ENCODE results near the gene HNRNPC.
A peak's percentile ranks its signal among the peaks of the same experiment; 100 is the strongest.
"Not testable (repeated sequence)": the region's sequence is repeated elsewhere in the genome, so short reads cannot be mapped to it uniquely, and the experiment has no call there.

Gene HNRNPC

DNA sequence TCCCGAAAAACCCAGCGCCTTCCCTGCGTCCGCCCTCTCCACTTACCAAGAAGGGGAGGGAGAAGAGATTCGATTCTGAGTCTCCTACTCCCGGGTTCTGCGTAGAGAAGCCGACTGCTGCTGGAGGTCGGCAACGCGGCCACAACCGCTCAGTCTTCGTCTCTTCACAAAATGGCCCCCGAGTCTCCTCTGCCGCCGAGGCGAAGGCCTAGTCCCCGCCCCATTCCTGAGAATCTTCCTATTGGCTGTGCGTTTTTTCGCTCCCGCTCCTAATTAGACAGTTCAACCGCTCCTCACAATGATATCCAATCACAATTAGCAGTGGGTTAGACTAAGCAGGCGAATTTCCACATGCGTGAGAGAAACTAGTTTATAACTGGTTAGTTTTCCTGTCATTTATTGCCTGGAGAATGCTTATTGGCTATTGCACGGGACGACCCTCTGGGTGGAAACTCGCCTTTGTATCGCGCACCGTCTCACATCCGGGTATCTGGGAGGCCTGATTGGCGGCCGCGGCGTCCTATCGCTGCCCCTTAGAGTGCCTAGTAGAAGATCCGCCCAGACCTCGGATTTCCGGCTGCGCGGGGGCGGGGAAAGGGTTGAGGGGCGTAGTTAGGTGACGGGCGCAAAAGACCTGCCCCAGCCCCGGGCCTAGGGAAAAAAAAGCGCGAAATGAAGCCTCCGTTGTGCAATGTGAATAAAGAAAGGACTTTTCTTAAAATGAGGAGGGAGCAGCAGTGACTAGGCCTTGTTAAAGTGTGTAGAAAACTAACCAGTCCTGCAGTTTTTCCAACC, at the start of gene HNRNPC:
HNRNPC (minus strand) TSS at position 191 of the 795 bp plus-strand sequence. CDS start 35,249 bp downstream, outside the sequence.
- DNase-seq (ENCODE audit: low read depth) = peak; percentile 100

DNA sequence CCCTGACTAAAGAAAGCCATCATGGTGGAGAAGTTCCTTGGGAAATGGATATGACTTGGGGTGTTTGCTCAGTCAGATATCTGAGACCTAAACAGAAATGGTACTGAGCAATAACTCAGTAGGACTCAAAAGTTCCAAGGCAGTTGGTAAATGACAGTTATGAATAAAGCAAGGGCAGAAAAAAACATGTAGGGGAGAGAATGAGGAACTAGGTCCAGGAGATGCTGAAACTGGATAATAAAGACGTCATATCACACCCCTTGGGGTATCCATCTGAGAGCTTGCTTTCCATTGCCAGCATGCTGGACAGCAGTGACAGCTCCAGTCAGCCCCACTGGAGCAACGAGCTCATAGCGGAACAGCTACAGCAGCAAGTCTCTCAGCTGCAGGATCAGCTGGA, 48.2 kb upstream of the HNRNPC start:
- no peak for DNase-seq (ENCODE audit: low read depth)

DNA sequence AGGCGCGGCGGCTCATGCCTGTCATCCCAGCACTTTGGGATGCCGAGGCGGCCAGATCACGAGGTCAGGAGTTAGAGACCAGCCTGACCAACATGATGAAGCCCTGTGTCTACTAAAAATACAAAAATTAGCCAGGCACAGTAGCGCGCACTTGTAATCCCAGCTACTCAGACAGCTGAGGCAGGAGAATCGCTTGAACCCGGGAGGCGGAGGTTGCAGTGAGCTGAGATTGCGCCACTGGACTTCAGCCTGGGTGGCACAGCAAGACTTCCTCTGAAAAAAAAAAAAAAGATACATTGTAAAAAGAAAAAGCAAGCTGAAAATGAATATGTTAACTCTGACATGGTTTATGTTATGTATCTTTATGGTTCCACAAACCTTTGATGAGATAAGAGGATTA, 44.3 kb upstream of the HNRNPC start:
- no peak for DNase-seq (ENCODE audit: low read depth)

DNA sequence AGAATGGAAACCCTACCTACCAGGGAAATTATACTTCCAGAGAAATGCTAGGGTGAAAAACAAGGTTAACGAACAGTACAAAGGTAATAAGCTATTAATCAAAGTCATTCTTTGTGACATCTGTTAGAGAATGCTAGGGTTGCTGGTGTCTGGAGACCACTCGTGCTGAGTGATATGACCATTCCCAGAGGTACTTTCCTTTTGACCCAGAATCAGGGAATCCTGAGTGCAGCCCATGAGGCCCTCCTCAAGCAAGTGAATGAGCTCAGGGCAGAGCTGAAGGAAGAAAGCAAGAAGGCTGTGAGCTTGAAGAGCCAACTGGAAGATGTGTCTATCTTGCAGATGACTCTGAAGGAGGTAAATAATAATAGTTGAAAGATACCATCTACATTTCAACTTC, 42.4 kb upstream of the HNRNPC start:
- DNase-seq (ENCODE audit: low read depth) = no peak

DNA sequence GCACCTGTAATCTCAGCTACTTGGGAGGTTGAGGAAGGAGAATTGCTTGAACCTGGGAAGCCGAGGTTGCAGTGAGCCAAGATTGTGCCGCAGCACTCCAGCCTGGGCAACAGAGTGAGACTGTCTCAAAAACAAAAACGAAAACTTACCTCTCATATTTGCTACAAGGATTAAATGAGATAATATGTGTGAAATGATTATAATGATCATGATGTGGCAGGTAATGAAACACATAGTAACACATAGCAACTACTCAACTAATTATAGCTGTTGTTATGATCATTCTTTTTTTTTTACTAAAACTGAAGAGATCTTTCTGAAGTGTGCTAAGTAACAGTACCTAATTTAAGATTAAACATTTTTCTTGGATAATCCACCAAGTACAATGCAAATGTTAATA, 40.7 kb upstream of the HNRNPC start:
- no peak for DNase-seq (ENCODE audit: low read depth)

DNA sequence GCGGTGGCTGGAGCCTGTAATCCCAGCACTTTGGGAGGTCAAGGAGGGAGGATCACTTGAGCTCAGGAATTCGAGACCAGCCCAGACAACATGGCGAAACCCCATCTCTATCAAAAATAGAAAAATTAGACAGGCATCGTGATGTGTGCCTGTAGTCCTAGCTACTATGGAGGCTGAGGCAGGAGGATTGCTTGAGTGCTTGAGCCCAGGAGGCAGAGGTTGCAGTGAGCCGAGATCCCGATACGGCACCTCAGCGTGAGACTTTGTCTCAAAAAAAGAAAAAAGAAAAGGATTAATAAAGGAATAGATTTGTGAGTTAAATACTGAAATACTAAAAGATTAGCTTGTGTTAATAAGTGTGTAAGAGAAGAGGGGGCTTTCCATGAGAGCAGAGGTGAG, 40.0 kb upstream of the HNRNPC start:
- DNase-seq (ENCODE audit: low read depth) = no peak

DNA sequence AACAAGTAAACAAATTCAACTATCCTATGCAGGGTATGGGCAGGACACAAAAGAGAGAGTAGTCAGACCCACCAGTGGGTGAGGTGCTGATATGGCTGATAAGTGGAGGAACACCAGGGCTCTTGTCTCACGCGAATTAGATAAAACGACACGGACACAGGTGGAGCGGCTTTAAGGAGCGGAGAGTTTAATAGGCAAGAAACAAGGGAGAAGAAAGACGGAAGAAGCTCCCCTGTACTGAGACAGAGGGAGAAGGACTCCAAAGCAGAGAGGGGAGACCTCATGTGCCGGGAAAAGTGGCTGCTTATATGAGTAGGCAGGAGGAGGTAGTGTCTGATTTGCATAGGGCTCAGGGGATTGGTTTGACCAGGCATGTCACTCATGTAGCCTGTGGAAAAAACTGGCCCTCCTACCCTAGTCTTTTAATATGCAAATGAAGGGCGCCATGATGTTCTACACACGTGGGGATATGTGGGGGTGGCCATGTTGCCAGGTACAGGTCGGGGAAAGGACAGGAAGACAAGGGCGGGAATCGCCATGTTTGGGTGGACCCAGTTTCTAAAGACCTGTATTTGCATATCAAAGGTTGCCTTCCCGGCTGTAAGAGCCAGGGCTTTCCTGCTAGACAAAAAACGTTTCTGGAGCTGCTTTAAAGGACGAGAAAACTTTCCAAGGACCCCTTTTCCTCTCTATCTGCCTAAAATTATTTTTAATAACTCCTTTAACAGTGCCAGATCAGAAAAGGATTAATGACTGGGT, 39.4 kb upstream of the HNRNPC start:
- DNase-seq (ENCODE audit: low read depth) = peak; percentile 56

DNA sequence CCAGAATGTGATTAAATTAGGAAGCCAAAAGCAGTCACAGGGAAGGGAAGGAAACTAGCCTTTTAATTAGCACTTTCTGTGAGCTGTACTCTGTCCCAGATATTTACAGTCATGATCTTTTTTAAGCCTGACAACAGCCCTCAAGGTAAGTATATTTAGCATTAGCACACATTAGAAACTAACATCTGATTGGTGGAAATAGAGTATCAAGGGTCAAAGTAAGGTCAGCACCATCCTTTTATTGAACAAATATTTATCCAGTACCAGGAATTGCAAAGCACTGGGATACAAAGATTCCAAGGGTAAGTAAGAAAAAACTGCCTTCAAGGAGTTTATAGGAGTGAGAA, 38.9 kb upstream of the HNRNPC start:
- no peak for DNase-seq (ENCODE audit: low read depth)

DNA sequence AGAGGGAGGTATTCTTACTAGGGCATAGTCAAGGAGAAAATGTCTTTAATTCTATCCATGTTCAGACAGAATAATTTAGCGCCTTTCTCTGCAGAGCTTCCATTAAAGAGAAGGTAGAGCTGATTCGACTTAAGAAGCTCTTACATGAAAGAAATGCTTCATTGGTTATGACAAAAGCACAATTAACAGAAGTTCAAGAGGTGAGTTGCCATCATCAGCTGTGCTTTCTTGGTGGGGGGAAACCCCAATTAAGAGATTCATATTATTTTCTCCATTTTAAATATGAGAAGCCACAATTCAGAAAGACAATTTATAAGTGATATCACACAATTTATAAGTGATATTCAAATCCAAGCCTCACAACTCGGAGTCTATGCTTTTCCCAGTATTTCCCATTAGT, 38.4 kb upstream of the HNRNPC start:
- DNase-seq (ENCODE audit: low read depth) = no peak

DNA sequence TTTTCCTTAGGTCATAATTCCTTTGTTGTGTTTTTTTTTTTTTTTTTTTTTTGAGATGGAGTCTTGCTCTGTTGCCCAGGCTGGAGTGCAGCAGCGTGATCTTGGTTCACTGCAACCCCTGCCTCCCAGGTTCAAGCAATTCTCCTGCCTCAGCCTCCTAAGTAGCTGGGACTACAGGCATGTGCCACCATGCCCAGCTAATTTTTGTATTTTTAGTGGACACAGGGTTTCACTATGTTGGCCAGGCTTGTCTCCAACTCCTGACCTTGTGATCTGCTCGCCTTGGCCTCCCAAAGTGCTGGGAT, 33.5 kb upstream of the HNRNPC start:
- DNase-seq (ENCODE audit: low read depth) = not testable (repeated sequence)

DNA sequence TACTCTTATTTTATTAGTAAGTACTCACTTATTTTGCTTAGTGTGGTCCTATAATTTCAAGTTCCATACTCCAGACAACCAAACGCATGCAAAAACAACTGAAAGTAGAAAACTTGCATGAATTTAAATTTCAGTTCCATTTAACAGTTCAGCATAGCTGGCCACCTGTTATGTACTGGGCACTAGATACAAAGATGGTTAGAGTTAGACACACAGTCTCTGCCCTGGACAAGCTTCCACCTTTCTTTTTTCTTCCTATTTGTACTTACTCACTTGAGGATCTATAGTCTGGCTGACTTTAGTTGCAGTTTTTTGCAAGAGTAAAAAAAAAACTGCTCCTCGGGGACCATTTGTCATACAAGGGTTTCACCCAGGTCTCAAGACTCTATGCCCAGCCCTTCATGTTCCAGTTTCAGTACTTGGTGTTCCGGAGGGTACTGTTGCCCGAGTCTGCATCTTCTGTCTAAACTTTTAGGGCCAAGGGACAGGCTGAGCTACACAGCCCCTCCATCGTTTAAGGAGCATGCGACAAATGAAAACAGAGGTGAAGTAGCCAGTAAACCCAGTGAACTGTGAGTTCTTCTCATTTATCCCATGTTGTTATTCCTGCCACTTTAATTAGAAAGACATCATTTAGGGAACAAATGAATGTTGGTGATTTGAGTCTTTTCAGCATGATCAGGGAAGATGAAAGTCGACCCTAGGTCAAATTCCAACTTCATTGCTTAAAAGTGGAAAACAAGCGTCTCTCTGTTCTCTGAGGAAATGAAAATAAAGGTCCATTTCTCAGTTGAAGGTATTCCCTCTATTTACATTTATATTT, 33.0 kb upstream of the HNRNPC start:
- DNase-seq (ENCODE audit: low read depth) = no peak

DNA sequence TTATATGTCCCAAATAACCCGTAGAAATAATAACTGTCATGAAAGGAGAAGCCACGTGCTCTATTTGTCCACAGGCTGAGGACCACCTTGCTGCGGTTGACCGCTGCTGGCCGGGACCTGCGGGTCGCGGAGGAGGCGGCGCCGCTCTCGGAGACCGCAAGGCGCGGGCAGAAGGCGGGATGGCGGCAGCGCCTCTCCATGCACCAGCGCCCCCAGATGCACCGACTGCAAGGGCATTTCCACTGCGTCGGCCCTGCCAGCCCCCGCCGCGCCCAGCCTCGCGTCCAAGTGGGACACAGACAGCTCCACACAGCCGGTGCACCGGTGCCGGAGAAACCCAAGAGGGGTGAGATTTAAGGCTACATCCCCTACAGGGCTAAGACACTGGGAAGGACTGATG, 31.6 kb upstream of the HNRNPC start:
- no peak for DNase-seq (ENCODE audit: low read depth)

DNA sequence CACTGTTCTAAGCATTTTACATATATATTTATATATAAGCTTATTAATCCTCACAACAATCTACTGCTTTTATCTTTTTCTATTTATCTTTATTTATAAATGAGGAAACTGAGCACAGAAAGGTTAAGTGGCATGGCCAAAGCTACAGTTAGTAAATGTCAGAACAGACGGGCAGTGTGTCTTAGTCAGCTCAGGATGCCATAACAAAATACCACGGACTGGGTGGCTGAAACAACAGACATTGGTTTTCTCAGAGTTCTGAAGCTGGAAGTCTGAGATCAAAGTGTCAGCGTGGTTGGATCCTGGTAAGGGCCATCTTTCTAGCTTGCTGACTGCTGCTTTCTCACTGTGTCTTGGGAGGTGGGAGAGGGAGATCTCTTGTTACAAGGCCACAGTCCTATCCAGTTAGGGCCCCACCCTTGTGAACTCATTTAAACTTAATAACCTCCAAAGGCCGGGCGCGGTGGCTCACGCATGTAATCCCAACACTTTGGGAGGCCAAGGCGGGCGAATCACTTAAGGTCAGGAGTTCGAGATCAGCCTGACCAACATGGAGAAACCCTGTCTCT, 30.4 kb upstream of the HNRNPC start:
- no peak for DNase-seq (ENCODE audit: low read depth)

DNA sequence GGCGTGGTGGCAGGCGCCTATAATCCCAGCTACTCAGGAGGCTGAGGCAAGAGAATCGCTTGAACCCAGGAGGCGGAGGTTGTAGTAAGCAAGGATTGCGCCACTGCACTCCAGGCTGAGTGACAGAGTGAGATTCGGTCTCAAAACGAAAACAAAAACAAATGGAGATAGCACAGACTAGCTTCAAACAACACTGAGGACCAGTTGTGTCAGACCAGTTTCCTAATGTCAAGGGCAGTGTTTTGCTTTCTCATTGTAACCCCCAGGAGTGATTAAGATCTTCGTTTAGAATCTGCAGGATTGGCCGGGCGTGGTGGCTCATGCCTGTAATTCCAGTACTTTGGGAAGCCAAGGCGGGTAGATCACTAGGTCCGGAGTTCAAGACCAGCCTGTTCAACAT, 29.1 kb upstream of the HNRNPC start:
- no peak for DNase-seq (ENCODE audit: low read depth)

DNA sequence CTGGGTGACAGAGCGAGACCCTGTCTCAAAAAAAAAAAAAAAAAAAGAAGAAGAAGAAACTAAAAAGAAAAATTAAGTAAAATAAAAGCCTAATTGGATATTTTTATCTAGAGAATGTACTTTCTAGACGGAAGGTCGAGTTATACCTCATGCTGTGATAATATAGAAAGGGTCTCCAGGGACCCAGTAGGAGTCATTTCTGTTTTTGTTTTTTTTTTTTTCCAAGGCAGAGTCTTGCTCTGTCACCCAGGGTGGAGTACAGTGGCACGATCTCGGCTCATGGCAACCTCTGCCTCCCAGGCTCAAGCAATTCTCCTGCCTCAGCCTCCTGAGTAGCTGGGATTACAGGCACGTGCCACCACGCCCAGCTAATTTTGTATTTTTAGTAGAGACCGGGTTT, 24.8 kb upstream of the HNRNPC start:
- DNase-seq (ENCODE audit: low read depth) = not testable (repeated sequence)

DNA sequence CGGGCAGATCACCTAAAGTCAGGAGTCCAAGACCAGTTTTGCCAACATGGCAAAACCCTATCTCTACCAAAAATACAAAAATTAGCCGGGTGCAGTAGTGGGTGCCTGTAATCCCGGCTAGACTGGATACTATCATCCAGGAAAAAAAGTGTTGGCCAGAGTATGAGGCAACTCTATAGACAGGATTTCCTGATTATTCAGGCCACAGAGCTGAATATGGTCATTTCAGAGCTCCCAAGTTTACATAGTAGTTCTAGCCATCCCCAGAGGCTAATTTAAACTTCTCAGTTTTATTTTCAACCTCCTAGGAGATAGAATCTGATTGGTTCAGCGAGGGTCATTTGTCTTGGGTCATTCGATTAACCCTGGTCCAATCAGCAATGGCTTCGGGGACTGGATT, 17.9 kb upstream of the HNRNPC start:
- no peak for DNase-seq (ENCODE audit: low read depth)

DNA sequence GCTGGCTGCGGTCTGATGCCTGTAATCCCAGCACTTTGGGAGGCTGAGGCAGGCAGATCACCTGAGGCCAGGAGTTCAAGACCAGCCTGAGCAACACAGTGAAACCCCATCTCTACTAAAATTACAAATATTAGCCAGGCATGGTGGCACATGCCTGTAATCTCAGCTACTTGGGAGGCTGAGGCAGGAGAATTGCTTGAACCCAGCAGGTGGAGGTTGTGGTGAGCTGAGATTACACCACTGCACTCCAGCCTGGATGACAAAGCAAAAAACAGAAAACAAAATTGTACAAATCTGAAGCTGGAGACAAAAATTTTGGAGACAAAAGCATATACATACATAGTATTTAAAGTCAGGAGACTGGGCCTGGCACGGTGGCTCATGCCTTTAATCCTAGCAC, 17.3 kb upstream of the HNRNPC start:
- not testable (repeated sequence) for DNase-seq (ENCODE audit: low read depth)

DNA sequence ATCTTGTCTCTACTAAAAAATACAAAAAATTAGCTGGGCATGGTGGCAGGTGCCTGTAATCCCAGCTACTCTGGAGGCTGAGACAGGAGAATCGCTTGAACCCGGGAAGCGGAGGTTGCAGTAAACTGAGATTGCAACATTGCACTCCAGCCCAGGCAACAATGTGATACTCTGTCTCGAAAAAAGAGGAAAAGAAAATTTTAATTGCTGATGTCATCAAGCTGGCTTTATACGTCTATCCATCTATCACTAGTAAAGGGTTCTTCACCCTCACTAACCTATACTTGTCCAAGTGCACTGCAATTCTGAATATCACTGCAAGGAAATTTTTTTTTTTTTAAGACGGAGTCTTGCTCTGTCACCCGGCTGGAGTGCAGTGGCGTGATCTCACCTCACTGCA, 12.7 kb upstream of the HNRNPC start:
- not testable (repeated sequence) for DNase-seq (ENCODE audit: low read depth)

DNA sequence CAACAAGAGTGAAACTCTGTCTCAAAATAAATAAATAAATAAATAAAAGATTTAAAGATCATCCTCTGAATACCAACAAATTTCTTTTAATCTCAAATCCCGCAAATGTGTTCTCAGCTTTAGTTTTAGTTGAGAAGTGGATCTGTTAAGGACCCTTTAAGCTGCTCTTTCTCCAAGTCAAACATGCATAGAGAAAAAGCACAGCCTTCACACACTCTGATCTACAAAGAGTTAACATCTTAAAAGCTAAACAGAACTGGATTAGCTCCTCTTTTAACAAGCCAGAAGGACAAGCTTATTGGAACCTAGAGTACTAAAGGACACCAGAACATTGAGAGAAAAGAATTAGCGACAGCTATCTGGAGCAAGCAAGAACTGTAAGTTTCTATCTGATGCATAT, 10.5 kb upstream of the HNRNPC start, which contains the start of gene RPGRIP1:
RPGRIP1 (plus strand) TSS at position 301 of the 400 bp plus-strand sequence. CDS start 7,894 bp downstream, outside the sequence.
- no peak for DNase-seq (ENCODE audit: low read depth)

DNA sequence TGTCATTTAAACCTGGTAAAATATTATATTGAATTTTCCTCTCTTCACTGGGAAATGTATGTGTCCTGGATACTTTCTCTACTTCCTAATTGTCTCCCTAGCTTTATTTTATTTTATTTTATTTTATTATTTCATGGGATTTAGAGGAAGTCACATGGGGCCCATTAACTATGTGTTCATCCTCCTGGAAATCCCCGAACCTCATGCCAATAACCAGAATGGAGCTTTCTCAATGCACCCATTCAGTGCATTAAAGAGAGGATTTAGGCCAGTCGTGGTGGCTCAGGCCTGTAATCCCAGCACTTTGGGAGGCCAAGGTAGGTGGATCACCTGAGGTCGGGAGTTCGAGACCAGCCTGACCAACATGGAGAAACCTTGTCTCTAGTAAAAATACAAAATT, 9.4 kb upstream of the HNRNPC start:
- no peak for DNase-seq (ENCODE audit: low read depth)

DNA sequence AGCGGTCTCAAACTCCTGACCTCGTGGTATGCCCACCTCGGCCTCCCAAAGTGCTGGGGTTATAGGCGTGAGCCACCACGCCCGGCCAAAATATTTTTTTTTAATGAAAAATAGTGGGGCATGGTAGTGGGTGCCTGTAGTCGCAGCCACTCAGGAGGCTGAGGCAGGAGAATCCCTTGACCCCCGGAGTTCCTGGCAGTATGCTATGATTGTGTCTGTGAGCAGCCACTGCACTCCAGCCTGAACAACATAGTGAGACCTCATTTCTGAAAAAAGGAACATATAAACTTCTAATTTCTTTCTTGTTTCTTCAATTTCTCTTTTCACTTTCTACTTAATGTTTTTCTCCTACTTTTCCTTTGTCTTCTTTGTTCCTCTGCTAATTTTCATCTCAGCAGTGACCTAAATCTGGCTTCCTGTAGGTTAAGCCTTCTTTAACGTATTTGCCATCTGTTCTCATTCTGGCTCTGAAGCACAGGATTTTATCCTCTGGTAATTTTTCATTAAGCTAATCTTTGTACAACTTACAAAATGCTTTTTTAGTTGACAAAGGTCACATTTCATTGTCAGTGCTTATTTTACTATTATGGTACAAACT, 6.1 kb upstream of the HNRNPC start:
- no peak for DNase-seq (ENCODE audit: low read depth)

DNA sequence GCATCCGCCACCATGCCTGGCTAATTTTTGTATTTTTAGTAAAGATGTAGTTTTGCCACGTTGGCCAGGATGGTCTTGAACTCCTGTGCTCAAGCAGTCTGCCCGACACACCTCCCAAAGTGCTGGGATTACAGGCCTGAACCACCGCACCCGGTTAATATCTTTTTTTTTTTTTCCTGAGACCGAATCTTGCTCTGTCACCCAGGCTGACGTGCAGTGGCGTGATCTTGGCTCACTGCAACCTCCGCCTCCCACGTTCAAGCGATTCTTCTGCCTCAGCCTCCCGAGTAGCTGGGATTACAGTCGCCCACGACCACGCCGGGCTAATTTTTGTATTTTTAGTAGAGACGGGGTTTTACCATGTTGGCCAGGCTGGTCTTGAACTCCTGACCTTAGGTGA, 3.4 kb upstream of the HNRNPC start:
- not testable (repeated sequence) for DNase-seq (ENCODE audit: low read depth)

Data from stimulated activated CD8-positive, alpha-beta memory T cell treated with anti-CD3 and anti-CD28 coated beads, Interleukin-7, amount 100 ng/mL, for 24 hours (primary cell).